ENCODE results near the gene CARHSP1. TPM values are rescaled to one million over a fixed set of nuclear protein-coding genes. Genes with fewer than 3 reads are reported as not detected.

The CARHSP1 gene
- total and polyA plus RNA-seq, 9 of the 15 experiments (the other 6 are each of a cell fraction or from before 2014, with no cell fraction given) = 5.8 to 114 (median 41.1) TPM

DNA sequence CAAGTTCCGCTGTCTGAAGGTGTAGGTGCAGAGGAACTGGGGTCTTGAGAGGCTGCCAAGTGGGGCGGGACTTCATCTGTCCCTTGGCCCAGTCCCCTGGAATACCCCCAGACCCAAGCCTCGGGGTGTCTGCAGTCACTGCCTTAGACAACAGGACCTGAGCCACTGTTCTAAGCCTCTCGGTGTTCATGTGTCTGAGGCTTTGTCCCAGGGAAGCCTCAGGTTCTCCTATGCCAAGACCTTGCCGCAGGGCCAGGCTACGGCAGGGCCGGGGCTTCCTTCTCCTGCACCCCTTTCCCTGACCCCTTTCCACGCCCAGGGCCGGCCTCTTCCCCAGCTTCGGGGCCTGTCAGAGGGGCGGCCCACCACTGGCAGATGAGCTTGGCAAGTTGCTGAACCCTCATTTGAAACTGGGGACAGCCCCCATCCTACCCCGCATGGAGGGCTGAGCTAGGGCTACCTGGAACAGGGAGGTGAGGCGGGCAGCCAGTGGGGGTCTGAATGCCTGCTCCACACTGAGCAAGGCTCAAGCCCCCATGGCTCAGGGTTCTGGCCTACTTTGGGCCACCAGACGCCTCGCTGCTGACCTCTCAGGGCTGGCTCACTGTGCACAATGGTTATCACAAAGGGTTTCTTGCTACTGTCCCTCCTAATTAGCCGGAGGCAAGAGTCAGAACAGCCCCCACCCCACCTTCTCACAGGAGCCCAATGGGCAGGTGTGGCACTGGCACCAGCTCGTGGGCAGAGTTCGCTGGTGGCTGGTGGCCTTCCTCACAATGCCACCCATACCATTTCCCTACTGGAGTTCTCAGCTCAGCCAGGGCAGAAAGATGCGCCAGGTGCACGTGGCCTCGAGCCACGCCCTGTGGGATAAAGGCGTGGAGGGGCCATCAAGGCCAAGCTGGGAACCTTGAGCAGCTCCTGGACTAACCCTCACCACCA lies 20.4 kb upstream of the CARHSP1 start:
- ATAC-seq = no peak
- H3K79me2 ChIP-seq (ENCODE audit: control insufficient read depth, insufficient read depth, low read length) = no peaks in the 10 kb centered on the region
- FAIRE-seq = no peak
- in situ Hi-C loops (cut with MboI) (no loop called here), intact Hi-C loops (cut with micrococcal nuclease) (no loop called here)
- no peak overlapping the region for H3K27ac ChIP-seq (ENCODE audit: extremely low read depth, low read depth, low read length)
- H4K20me1 ChIP-seq (replicated peaks; ENCODE audit: control insufficient read depth, insufficient read depth, low read length) = peaks cover 26% of the 10 kb centered on the region; the same call in 1 of the 2 replicates
- H2AFZ ChIP-seq (ENCODE audit: low read depth, low read length) = no peak overlapping the region
- H3K4me2 ChIP-seq (ENCODE audit: insufficient read depth, low read length) = no peak overlapping the region
- no peaks in the 10 kb centered on the region for H3K27me3 ChIP-seq (ENCODE audit: control insufficient read depth in 2 of 2, insufficient read depth in 2 of 2, low read length in 2 of 2)
- H3K9me3 ChIP-seq (replicated peaks; ENCODE audit: control insufficient read depth, insufficient read depth, low read depth, low read length) = no peaks in the 10 kb centered on the region
- no TSS peak for BruUV-seq (replicated peaks)
- peaks cover 49% of the 10 kb centered on the region; the same call in 2 of the 3 replicates for H3K36me3 ChIP-seq (ENCODE audit: control insufficient read depth, insufficient read depth, low read length)
- H3K9ac ChIP-seq (ENCODE audit: insufficient read depth in 1 of 2, low read depth in 2 of 2, low read length in 2 of 2) = peak overlapping the region in 1 of 2 experiments; percentile 24; a peak in 1 of 4 replicates
- TF ChIP-seq, protein P1, sequence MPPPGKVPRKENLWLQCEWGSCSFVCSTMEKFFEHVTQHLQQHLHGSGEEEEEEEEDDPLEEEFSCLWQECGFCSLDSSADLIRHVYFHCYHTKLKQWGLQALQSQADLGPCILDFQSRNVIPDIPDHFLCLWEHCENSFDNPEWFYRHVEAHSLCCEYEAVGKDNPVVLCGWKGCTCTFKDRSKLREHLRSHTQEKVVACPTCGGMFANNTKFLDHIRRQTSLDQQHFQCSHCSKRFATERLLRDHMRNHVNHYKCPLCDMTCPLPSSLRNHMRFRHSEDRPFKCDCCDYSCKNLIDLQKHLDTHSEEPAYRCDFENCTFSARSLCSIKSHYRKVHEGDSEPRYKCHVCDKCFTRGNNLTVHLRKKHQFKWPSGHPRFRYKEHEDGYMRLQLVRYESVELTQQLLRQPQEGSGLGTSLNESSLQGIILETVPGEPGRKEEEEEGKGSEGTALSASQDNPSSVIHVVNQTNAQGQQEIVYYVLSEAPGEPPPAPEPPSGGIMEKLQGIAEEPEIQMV (tag; conservative IDR thresholded peaks at IDR 0.05; ENCODE audit: low read depth) = no peak
- TF ChIP-seq RBM22 (IDR thresholded peaks at IDR 0.05; ENCODE audit: low read depth, low read length, poor library complexity, severe bottlenecking) = peak; percentile 75
- TF ChIP-seq POLR2G (IDR thresholded peaks at IDR 0.05; ENCODE audit: low read depth, low read length) = peak; percentile 74
- peak; percentile 44 for TF ChIP-seq POLR2A (conservative IDR thresholded peaks at IDR 0.05)
- WGBS (ENCODE audit: insufficient coverage, low coverage, missing lambda C conversion rate) = 90% methylated on average over 23 of the region's 23 CpGs
- POLR2A ChIA-PET = interaction anchor here (0.9 to 1.1 kb wide), 2 partner anchors 14 to 233 kb away, joined by 3 to 5 read pairs; no protein-coding TSS in a partner anchor
- peaks cover 6 to 40% of the 10 kb centered on the region in 2 experiments; a peak in 4 of 5 replicates for H3K4me1 ChIP-seq (replicated peaks in 1 of 2; ENCODE audit: control insufficient read depth in 2 of 2, insufficient read depth in 2 of 2, low read length in 2 of 2)
- no peak for DNase-seq (ENCODE audit: extremely low read depth in 1 of 4, low spot score in 3 of 4)
- H3K4me3 ChIP-seq = no peak overlapping the region
- CTCF ChIA-PET (ENCODE audit: low intra/inter-chr PET ratio) = no interaction called here
- peaks cover 4% of the 10 kb centered on the region for H3K9me1 ChIP-seq (ENCODE audit: control insufficient read depth, insufficient read depth, low read length)

All from K562 (cell line).